ENCODE measurements around the gene UQCC5. TPM values are rescaled to one million over a fixed set of nuclear protein-coding genes. Genes with fewer than 3 reads are reported as not detected.
"Not testable (repeated sequence)": the region's sequence is repeated elsewhere in the genome, so short reads cannot be mapped to it uniquely, and the experiment has no call there.

The UQCC5 gene
- total and polyA plus RNA-seq, 2 donors (not counting 3 experiments of a cell fraction or from before 2014, with no cell fraction given): 9.9 to 22.6 TPM

DNA sequence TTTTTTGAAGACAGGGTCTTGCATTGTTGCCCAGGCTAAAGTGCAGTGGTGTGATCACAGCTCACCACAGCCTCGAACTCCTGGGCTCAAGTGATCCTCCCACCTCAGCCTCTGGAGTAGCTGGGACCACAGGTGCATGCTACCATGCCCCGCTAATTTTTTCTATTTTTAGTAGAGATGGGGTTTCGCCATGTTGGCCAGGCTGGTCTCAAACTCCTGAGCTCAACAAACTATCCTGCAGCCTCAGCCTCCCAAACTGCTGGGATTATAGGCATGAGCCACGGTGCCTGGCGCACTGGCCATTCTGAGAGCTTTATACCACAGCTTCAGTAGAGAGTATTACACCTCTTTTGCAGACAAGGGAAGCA is 9.8 kb upstream of the UQCC5 start:
- CTCF ChIA-PET: interaction anchor here (1.1 to 1.5 kb wide), 3 partner anchors 9 to 56 kb away, joined by 3 to 6 read pairs (median 5); partner anchors contain the start of gene UQCC5
- peaks cover 18 to 56% of the 10 kb centered on the region in 2 experiments for H3K36me3 ChIP-seq (ENCODE audit: control insufficient read depth in 2 of 2, extremely low read depth in 1 of 2, insufficient read depth in 2 of 2, low read length in 2 of 2)
- not testable (repeated sequence) for FAIRE-seq

DNA sequence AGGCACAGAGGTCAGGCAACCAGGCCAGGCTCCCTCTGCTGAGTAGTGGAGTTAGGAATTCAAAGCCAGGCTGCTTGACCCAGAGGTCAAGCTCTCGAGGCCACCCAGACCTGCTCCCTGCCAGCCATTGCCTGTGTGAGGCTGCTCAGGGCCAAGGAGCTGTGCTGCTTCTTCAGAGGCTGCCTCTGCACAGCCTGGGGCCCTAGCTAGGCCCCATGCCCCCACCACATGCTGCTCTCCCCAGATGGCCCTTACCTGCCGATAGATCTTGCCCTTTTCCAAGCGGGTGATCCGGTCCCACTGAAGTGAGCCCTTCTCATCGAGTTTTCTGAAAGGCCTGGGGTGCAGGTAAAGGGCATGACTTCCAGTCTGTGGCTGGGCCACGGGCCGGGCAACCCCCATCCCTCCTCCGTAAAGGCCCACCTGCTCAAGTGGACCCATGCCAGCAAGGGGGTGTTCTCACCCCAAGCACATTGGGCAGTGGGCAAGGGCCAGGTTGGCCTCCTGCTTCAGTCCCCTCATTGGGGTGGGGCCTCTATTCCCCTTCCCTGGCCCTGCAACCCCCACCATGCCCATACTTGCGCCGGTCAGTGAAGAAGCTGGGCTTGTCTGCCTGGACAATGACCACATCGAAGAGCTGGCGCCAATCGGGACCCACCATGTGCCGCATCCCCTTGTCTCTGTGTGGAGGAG is 9.2 kb upstream of the UQCC5 start:
- no peak overlapping the region for H3K9ac ChIP-seq (replicated peaks; ENCODE audit: extremely low read depth, insufficient read depth, low read length)
- no peaks in the 10 kb centered on the region for H3K27me3 ChIP-seq (ENCODE audit: control insufficient read depth in 2 of 2, insufficient read depth in 2 of 2, low read length in 2 of 2)
- no peak overlapping the region for H2AFZ ChIP-seq (ENCODE audit: low read depth, low read length)
- FAIRE-seq: no peak
- no peaks in the 10 kb centered on the region for H3K9me3 ChIP-seq (replicated peaks; ENCODE audit: control insufficient read depth, insufficient read depth, low read length)
- dilution Hi-C loops (cut with MboI; ENCODE audit: extremely low pct_ligation_motif_present, low sequenced_read_pairs): no loop called here
- intact Hi-C loops (cut with micrococcal nuclease): no loop called here
- H3K4me3 ChIP-seq (replicated peaks in 1 of 3; ENCODE audit: insufficient read depth in 1 of 3, low read depth in 1 of 3, low read length in 3 of 3): no peak overlapping the region
- H3K27ac ChIP-seq (ENCODE audit: insufficient read depth, low read depth, low read length): no peak overlapping the region
- peaks cover 28% of the 10 kb centered on the region for H3K79me2 ChIP-seq (ENCODE audit: control insufficient read depth, insufficient read depth, low read length)
- CTCF ChIA-PET: interaction anchor here (1.1 to 1.5 kb wide), 3 partner anchors 9 to 56 kb away, joined by 3 to 6 read pairs (median 5); partner anchors contain the start of gene UQCC5
- no TSS peak for BruUV-seq (replicated peaks)
- DNase-seq (ENCODE audit: low read depth, low spot score): no peak
- H3K4me2 ChIP-seq (ENCODE audit: insufficient read depth, low read length): no peak overlapping the region
- TF ChIP-seq GATA2 (IDR thresholded peaks at IDR 0.05; ENCODE audit: insufficient read depth, insufficient read length, low read depth, low read length) (no peak), JUN (IDR thresholded peaks at IDR 0.05; ENCODE audit: borderline replicate concordance, insufficient read depth, insufficient read length, low read depth) (no peak), FOS (IDR thresholded peaks at IDR 0.05; ENCODE audit: borderline replicate concordance, insufficient read depth, low read length) (no peak)
- TF ChIP-seq, protein P1, sequence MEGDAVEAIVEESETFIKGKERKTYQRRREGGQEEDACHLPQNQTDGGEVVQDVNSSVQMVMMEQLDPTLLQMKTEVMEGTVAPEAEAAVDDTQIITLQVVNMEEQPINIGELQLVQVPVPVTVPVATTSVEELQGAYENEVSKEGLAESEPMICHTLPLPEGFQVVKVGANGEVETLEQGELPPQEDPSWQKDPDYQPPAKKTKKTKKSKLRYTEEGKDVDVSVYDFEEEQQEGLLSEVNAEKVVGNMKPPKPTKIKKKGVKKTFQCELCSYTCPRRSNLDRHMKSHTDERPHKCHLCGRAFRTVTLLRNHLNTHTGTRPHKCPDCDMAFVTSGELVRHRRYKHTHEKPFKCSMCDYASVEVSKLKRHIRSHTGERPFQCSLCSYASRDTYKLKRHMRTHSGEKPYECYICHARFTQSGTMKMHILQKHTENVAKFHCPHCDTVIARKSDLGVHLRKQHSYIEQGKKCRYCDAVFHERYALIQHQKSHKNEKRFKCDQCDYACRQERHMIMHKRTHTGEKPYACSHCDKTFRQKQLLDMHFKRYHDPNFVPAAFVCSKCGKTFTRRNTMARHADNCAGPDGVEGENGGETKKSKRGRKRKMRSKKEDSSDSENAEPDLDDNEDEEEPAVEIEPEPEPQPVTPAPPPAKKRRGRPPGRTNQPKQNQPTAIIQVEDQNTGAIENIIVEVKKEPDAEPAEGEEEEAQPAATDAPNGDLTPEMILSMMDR (IDR thresholded peaks at IDR 0.05; ENCODE audit: extremely low read depth in 1 of 2, insufficient read depth in 1 of 2, low read depth in 1 of 2, low read length in 2 of 2): no peak
- H3K36me3 ChIP-seq (ENCODE audit: control insufficient read depth in 2 of 2, extremely low read depth in 1 of 2, insufficient read depth in 2 of 2, low read length in 2 of 2): peaks cover 13 to 52% of the 10 kb centered on the region in 2 experiments
- no peaks in the 10 kb centered on the region for H4K20me1 ChIP-seq (replicated peaks; ENCODE audit: control insufficient read depth, extremely low read depth, insufficient read depth, low read length)
- H3K4me1 ChIP-seq (ENCODE audit: control insufficient read depth, extremely low read depth, insufficient read depth, low read length): peaks cover 32% of the 10 kb centered on the region
- POLR2A ChIA-PET: no interaction called here
- H3K9me1 ChIP-seq (replicated peaks; ENCODE audit: control insufficient read depth, extremely low read depth, insufficient read depth, low read length): no peaks in the 10 kb centered on the region

More for the DNA sequence above, 9.8 kb upstream of the UQCC5 start:
- H3K9me1 ChIP-seq (replicated peaks; ENCODE audit: control insufficient read depth, extremely low read depth, insufficient read depth, low read length); H4K20me1 ChIP-seq (replicated peaks; ENCODE audit: control insufficient read depth, extremely low read depth, insufficient read depth, low read length); BruUV-seq (replicated peaks); H3K9ac ChIP-seq (replicated peaks; ENCODE audit: extremely low read depth, insufficient read depth, low read length); H3K27ac ChIP-seq (ENCODE audit: insufficient read depth, low read depth, low read length); DNase-seq (ENCODE audit: low read depth, low spot score); H3K4me2 ChIP-seq (ENCODE audit: insufficient read depth, low read length); H3K27me3 ChIP-seq (ENCODE audit: control insufficient read depth in 2 of 2, insufficient read depth in 2 of 2, low read length in 2 of 2); H2AFZ ChIP-seq (ENCODE audit: low read depth, low read length); dilution Hi-C loops (cut with MboI; ENCODE audit: extremely low pct_ligation_motif_present, low sequenced_read_pairs); H3K9me3 ChIP-seq (replicated peaks; ENCODE audit: control insufficient read depth, insufficient read depth, low read length); H3K4me3 ChIP-seq (replicated peaks in 1 of 3; ENCODE audit: insufficient read depth in 1 of 3, low read depth in 1 of 3, low read length in 3 of 3): not testable (repeated sequence)
- peaks cover 27% of the 10 kb centered on the region for H3K4me1 ChIP-seq (ENCODE audit: control insufficient read depth, extremely low read depth, insufficient read depth, low read length)
- peaks cover 23% of the 10 kb centered on the region for H3K79me2 ChIP-seq (ENCODE audit: control insufficient read depth, insufficient read depth, low read length)
- POLR2A ChIA-PET: interaction anchor here (1.4 kb wide), 1 partner anchor 18 kb away, joined by 3 read pairs; no protein-coding TSS in a partner anchor
- intact Hi-C loops (cut with micrococcal nuclease): loop anchor here (1.0 kb wide), 1 partner anchor 35 kb away; no protein-coding TSS in a partner anchor
- TF ChIP-seq POLR2AphosphoS5 (IDR thresholded peaks at IDR 0.05; ENCODE audit: insufficient read depth, low read depth, low read length): peak; percentile 33
